ENCODE measurements around the gene AGRN.

DNA sequence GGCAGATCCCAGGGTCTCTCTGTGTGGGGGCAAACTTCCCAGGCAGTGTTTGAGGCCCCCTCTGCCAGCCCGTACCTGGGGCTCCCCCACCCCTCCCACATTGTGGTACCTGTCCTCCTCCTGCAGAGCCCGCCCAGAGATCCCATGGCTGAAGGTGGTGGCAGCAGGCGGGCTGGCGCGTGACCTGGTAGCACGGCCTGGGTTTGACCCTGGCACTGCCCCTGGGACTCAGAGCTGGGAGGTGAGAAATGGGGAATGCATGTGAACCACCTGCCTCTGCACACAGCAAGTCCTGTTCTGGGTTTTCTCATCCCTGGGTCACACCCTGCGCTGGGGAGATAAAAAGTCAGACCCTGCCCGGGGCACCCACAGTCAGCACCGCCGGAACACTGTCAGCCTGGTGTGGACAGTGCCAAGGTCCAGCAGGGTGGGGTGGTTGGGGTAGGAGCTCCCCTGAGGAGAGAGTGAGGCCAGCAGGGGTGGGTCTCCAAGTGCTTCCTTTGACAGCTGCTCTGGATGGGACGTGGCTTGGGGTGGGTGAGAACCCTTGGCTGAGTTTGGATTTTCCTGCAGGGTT is 11.8 kb downstream of the AGRN start:
- TF ChIP-seq, protein P1, sequence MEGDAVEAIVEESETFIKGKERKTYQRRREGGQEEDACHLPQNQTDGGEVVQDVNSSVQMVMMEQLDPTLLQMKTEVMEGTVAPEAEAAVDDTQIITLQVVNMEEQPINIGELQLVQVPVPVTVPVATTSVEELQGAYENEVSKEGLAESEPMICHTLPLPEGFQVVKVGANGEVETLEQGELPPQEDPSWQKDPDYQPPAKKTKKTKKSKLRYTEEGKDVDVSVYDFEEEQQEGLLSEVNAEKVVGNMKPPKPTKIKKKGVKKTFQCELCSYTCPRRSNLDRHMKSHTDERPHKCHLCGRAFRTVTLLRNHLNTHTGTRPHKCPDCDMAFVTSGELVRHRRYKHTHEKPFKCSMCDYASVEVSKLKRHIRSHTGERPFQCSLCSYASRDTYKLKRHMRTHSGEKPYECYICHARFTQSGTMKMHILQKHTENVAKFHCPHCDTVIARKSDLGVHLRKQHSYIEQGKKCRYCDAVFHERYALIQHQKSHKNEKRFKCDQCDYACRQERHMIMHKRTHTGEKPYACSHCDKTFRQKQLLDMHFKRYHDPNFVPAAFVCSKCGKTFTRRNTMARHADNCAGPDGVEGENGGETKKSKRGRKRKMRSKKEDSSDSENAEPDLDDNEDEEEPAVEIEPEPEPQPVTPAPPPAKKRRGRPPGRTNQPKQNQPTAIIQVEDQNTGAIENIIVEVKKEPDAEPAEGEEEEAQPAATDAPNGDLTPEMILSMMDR (IDR thresholded peaks at IDR 0.05): no peak
- TF ChIP-seq POLR2A (IDR thresholded peaks at IDR 0.05): no peak
